SK-MEL-5 (cell line): ENCODE data around the gene S1PR3. TPM values are rescaled to one million over a fixed set of nuclear protein-coding genes. Genes with fewer than 3 reads are reported as not detected.
A peak's percentile ranks its signal among the peaks of the same experiment; 100 is the strongest.

Source experiments
- DNase-seq: peaks from one replicate; pipeline ENCODE4 v3.0.0-alpha.2; 2016; ENCODE audit warnings: low read depth, low spot score
- in situ Hi-C: cut with HindIII; loops from 2 replicates; pipeline ENCODE4 v1.10.0; 2016; ENCODE audit warnings: low sequenced_read_pairs, high pct_unique_total_duplicates, low pct_unique_long_range_greater_than_20kb
- total RNA-seq: library from RNA; depleted of rRNA; stranded (reverse); fragments of >200 nt; shearing (Covaris generic); gene quantifications from 2 replicates; pipeline ENCODE4 v1.2.3, GENCODE V29; 2014

Gene S1PR3
- total RNA-seq, 1 experiment from 2014 or later = 0.50 TPM

DNA sequence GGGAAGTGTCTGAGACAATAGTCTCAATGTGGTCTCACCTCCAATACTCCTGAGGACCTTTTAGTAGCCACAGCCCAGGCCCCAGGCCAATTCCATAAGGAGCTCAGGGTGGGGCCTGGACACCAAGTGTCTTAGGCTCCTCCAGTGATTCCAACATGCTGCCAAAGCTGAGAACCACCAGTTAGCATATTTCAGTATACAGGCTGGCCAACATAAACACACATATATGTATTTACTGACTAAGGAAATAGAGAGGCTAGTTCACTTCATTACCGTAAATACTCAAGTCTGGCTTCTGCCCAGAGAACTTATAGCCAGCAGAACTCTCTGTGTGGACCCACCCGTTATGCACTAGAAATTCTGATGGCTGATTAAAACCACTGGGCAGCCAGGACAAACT, 24.1 kb downstream of the S1PR3 start:
- in situ Hi-C loops = no loop called here
- no peak for DNase-seq

DNA sequence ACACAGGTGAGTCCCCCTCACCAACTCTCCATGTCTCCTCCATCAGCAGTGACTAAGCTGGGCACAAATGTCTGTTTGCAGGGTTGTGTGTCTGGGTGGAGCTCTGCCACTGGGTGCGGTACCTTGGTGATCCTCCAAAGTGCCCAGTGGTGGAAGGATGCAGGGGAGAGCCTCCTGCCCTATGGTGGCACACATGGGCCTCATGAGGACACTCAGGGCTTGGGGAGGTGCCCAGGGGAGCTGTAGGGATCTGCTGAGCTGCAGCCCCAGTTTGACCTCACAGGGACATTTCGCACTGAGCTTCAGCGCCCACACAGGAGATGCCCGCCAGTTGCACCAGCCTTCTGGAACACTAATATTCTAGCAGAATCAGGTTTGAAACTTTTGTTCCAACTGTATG, 29.5 kb downstream of the S1PR3 start:
- no peak for DNase-seq
- in situ Hi-C loops = no loop called here

DNA sequence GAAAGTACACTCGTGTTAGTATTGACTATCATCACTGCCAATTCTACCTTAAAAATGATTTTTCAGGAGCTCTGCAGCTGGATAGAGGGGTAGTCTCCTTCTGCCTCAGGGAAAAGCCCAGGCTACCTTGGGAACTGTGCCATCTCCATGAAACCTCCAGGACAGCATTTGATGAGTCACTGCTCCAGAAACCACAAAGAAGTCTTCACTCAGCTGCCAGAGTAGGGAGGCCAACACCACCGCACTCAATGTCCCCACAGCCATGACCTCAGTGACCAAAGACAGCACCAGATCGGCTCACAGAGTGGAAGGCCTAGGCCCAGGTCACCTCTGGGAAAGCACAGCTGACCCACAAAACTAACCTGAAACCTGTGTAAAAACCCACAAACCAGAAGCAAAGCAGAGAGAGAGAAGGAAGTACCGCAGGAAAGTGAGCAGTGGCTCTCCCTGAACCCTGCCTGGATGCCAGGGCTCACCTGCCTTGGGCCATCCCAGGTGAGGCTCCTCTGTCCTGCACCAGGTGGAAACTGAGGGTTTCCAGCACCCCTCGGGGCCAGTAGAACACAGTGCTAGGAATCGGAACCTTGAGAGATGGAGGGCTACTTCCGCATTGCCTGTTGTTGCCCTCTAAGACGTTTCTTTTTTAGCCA, 30.0 kb downstream of the S1PR3 start:
- in situ Hi-C loops = no loop called here
- DNase-seq = no peak

DNA sequence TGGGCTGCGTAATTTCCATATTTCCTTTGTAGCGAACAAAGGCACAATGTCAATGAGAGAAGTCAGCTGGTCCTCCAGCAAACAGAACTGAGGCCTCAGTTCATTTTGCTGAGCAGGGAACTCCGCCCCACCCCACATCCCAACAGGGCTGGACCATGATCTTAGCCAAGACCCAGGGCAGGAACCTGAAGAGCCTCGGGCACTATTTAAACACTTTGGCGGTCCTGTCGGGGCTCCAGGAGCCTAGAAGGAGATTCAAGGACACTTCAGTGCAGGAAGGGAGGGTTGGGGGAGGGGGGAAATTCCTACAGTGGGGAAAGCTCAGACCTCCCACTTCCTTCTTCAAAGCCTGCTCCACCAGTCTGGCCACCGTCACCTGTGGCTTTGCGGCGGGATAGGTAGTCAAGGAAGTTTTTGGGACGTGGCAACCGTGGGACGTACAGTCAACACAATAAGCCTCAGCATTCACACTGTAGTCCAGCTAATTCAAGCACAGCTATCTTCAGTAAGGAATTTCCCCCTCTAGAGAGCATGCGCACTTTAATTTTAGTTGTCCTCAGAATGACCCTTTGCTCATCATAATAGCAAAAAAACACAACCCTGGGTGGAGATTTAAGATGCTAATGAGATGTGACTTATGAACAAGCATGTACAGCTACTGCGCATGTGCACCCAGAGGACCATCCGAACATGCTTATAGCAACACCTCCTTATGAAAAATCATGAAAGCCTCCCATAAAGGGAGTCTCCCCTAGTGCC, 30.9 kb downstream of the S1PR3 start:
- in situ Hi-C loops = no loop called here
- DNase-seq = no peak

DNA sequence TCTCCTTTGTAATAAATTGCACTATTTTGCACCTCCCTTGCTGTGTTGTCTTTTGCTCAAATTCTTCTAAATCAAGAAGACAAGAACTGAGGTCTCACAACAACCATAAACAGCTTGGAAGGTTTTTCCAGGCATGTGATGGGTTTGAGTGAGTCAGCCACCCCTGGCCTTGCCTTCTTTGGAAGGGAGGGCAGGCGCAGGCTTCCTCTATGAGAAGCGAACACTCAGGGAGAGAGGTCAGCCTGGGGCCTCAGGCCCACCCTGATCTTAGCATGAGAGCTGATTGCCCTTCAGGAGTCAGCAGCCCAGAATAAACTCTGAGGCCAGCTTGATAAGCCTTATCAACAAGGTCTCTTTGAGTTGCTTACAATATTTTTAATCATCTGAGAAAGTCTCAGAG, 31.6 kb downstream of the S1PR3 start:
- DNase-seq = peak; percentile 11

DNA sequence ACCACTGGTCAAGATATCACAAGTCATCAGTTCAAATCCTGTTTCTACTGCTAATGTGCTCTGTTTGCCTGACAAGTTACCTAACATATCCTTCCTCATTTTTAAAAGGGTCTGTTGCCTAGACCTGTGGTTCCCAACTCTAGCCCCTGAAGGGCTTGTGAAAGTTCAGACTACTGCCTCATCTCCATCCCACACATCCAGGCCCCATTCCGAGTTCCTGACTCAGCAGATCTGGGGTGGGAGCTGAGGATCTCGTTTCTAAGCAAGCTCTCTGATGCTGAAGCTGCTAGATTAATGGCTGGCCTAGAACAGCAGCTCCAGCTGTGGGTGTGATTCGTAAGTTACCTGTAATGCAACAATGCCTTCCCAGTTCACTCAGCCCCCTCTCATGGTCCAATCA, 32.5 kb downstream of the S1PR3 start:
- in situ Hi-C loops = no loop called here
- DNase-seq = no peak

More for the DNA sequence above, 31.6 kb downstream of the S1PR3 start:
- in situ Hi-C loops = no loop called here

DNA sequence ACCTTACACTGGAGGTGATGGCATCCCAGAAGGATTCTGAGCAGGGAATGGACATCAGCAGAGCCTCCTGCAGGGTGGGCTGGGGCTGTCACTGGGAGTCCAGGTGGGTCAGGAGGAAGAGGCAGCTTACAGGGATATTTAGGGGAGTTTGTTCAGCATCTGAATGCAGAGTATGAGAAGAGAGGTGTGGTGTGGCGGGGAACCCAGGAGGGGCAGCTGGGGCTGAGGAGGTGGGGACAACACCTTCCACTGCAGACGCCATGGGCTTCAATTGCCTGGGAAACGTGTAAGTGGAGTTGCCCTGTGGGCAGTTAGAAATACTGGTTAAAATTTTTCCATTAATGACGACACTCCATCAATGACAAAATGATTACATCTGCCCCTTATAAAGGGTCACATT, 33.5 kb downstream of the S1PR3 start:
- no peak for DNase-seq
- in situ Hi-C loops = no loop called here

DNA sequence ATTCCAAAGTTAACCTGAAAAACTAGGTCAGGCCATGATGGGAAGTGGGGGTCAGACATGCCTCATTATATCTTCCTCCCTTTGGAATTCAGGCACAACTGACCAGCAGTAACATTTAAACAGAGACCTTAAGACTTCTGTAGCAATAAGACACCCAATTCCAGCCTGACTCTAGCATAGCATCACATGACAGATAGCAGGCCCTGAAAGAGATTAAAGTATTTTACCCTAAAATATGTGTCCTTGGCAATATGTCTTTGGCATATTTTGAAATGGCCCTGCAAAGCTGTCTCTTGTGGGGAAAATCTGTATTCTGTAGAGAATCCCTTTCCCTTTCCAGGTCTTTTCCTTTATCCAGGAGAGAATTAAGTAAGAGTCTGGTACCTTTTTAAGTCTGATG, 34.3 kb downstream of the S1PR3 start:
- in situ Hi-C loops = no loop called here
- DNase-seq = no peak

DNA sequence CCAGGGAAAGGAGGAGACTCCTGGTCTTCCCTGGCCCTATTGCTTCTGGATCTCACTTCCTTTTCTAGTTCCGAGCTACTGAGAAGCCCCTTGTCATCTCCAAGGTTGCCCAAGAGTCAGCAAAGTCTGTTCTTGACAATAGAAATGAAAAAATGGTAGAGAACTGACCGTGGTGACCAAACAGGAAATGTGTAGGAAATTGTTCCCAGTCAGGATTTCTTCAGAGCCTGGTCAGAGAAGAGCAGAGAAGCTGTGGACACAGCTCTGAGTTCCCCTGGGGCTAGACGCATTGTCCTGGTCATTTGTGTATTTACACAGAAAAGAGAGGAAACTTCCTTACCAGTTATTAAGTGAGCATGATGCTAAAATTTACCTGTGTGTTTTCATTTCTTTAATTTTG, 35.6 kb downstream of the S1PR3 start:
- in situ Hi-C loops = no loop called here
- DNase-seq = no peak

DNA sequence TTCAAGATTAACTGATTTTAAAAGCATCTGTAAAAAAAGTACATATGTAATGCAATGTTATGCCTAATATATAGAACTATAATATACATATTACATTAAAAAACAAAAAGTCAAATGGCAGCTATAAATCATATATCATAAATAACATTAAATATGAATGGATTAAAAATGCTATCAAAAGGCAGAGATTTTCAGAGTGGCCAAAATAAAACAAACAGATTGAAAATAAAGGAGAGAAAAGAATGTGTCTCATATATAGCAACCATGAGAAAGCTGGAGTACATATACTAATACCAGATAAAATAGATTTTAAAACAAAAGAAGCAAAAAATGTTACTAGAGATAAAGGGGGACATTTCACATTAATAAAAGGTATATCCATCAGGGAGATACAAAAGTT, 38.5 kb downstream of the S1PR3 start:
- in situ Hi-C loops = no loop called here
- no peak for DNase-seq

DNA sequence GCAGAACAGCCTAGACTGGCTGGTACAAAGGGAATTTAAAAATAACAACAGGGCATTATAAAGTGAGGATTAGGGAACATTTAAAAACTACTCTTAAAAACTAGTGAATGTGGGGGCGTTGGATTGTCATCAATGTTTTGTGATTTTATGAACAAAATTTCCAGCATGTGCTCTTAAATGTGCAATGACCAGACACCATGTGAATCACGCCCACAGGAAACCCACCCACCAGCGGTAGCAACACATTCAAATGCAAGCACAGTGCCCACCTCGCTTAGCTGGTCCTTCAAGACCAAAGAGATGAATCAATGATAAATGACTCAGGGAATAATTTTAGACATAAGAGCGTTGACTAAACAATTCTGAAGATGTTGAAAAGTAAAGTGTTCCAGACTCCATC, 40.9 kb downstream of the S1PR3 start:
- in situ Hi-C loops = no loop called here

DNA sequence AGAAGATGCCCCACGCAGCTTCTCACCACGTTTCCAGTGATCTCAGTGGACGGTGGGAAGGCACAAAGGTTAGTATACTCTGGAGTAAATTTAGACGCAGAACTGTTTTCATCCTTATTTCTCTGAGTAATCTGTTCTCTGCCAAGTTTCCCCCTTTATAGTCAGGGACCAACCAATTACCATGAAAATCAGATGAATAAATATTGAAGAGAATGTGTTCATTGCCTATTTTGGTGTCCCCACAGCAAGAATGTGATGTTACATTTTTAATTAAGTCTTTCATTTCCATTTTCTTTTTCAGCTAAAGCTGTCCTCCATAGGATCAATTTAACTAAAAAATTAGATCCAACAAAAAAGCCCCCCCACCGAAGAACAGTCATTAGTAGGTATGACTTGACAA, 41.4 kb downstream of the S1PR3 start:
- DNase-seq = no peak
- in situ Hi-C loops = no loop called here

More for the DNA sequence above, 40.9 kb downstream of the S1PR3 start:
- DNase-seq = no peak

DNA sequence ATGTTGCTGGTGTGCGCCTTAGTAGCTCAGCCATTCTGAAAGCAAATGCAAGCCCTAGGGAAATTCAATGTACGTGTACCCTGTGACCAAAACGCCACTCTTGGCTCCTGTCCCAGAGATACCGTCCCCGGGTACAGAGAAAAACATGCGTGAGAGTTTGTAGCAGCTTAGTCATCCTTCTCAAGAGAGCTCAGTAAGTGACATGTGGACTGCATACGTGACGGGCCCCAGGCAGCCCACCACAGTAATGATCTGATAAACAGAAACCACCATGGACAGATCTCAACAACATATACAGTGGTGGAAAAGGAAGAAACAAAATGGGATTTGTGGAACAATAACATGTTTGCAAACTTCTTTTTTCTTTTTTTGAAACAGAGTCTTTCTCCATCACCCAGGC, 45.1 kb downstream of the S1PR3 start:
- DNase-seq = no peak
- in situ Hi-C loops = no loop called here

DNA sequence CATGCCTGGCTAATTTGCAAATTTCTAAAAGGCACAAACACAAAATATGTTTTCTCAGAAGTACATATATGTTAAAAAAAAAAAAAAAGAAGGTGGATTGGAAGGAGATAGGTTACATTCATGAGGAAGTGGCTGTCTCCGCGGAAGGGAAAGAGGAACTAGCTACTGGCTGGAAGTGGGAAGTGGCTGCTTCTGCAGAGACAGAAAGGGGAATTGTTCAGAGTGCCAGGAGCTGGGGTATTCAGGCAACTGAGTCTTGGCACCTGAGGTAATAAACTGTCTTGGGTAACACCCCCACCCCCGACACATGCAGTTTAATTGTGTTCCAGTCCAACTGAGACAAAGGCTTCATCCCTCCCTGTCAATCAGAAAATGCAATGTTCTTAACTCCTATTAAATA, 45.6 kb downstream of the S1PR3 start:
- in situ Hi-C loops = no loop called here
- DNase-seq = no peak

DNA sequence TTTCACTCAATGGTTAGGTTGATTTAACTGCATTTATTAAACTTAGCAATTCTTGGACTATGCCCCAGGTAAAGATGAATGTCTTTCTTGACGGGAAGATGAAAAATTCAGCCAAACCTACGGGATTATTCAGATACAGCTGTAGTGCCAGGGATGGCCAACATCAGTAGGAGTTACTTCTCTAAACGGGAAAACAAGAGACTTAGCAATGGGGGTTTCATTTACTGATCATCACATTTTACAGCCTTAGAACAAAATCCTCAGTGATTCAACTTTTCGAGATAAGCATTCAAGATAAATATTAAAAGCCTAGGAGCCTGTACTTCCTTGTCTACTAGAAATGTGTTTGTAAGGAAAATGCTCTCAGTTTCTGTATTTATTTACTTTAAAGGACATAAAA, 46.1 kb downstream of the S1PR3 start:
- in situ Hi-C loops = no loop called here
- no peak for DNase-seq

DNA sequence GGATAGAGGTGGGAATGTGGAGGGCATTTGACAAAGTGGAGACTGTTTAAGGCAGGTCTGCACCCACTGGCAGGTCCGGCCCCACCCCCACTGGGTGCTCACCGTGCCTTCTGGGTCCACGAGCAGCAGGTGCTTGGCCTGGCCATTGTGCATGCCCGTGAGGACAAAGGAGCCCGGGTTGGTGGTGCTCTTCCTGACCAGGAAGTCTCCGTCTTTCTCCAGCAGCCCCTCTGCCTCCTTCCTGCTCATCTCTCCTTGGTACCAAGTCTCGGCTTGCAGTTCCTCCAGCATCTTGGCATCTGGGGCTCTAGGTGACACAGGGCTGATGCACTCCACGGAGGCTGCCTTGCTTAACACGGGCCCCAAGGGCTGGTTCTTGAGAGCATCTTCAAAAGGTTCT, 46.6 kb downstream of the S1PR3 start:
- no peak for DNase-seq
- in situ Hi-C loops = no loop called here

DNA sequence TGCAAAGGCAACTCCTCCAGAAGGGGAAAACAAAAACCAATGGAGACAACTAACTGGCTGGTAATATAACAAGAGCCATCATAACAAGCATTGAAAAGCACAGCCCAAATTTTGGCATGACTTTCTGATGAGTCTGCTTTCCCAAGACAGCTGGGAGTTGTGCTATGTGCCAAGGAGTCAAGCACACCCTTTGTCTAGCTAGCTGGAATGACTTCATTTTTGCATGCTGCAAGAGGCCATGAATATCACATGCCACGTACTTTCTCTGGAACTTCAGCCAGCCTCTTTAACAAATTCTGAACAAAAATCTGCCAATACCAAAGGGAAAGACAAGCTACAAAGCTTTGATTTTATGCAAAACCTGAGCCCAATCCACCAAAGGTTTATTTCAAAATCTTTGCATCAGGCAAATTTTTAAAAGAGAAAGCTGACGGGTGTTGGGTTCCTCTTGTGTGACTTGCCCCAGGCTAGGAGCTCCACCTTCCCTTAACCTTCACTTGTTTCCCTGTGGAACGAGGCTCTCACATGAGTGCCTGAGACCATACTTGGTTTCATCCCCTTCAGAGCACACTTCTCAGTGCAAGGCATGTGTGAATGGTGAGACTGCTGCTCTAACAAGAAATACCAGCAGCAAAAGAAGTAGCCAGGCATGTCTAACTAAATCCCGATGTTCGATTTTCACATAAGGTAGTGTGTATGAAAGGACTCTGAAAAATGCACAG, 47.3 kb downstream of the S1PR3 start:
- DNase-seq = peak; percentile 40
- in situ Hi-C loops = no loop called here

DNA sequence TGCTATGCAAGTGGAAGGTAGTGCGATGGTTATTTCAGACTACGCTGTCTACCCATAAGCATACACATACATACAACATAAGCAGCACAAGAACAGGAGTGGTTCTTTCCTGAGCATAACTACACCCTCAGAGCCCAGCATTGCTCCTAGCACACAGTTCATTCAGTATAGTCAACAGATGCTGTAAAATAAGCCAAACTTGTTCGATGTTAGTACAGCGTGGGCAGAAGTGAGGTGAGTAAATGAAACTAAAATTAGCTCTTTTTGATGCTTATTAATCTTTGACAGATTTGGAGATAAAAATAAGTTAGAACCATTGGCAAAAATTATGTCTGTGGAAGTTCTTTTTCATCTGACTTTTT, 47.8 kb downstream of the S1PR3 start:
- in situ Hi-C loops = no loop called here
- DNase-seq = no peak

DNA sequence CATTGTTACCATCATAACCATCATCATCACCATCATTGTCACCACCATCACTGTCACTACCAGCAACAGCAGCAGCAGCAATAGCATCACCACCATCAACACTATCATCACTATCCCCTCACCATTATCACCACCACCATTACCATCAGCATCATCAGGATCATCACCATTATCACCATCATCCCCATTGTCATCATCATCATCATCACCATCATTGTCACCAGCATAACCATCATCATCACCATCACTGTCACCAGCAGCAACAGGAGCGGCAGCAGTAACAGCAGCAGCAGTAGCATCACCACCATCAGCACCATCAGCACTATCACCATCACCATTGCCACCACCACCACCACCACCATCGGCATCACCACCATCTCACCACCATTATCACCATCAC, 48.4 kb downstream of the S1PR3 start:
- no peak for DNase-seq
- in situ Hi-C loops = no loop called here
